ENCODE results near the gene PRKCQ.
"Not testable (repeated sequence)": the region's sequence is repeated elsewhere in the genome, so short reads cannot be mapped to it uniquely, and the experiment has no call there.

The PRKCQ gene

DNA sequence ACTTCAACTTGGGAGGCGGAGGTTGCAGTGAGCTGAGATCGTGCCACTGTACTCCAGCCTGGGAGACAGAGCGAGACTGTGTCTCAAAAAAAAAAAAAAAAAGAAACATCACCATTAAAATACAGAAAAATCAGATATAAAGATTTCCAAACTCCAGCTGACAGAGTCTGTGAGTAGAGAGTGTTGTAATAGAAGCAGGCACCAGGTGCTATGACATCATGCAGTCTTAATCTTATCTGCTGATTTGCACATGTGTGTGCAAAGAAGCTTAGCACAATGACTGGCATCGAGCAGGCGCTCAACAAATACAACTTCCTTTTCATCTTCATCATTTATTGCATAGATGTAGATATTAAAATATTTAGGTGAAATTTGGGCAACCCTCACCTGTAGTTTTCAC lies 92.2 kb downstream of the PRKCQ start:
- DNase-seq: no peak

DNA sequence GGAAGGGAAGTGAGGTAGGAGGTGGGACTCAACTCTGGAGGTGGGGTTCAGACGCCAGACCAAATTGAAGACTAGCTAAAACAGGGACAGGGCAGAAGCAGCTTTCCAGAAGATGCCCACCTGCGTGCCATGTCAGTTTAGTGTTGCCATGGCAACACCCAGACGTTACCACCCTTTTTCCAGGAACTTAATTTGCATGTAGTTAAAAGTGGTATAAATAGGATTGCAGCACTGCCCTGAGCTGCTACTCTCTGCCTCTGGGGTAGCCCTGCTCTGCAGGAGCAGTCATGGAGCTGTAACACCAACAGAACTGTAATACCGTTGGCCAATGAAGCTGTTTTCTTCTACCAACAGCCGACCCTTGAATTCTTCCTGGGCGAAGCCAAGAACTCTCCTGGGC lies 93.8 kb downstream of the PRKCQ start:
- no peak for DNase-seq

DNA sequence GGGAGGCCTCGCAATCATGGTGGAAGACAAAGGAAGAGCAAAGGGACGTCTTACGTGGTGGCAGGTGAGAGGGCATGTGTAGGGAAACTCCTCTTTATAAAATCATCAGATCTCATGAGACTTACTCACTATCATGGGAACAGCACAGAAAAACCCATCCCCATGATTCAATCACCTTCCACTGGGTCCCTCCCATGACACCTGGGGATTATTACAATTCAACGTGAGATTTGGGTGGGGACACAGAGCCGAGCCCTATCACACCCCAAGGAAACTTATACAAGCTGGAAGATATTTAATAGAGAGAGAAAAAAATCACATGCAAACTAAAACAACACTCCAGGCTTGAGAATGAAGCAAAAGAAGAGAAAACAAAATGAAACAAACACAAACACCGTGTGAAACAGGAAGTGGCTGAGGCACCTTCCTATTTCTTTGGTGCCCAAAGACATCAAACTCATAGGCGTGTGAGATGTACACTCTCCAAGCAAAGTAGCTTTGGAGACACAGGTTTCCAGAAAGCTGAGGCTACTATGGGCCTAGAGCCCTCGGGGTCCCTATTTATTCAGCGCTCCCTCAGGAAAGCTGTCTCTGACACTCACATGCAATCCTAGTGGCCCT lies 97.2 kb downstream of the PRKCQ start:
- no peak for DNase-seq

DNA sequence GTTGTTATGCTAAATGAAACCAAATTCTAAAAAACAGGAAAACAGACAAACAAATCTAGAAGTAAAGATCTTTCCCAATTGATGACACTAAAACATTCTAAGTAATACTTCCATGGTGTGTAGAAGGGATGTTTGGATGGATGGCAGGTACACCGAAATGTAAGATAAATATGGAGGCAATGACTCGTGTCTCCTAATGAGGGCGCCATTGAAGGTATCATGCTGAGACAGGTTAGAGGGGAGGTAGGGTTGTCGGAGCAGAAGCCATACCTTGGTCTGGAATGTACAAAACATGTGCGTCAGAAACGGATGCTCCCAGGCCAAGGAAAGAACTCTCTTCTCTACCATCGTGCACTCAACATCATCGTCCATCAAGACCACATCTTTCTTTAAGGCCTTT lies 101.4 kb downstream of the PRKCQ start:
- DNase-seq: no peak

DNA sequence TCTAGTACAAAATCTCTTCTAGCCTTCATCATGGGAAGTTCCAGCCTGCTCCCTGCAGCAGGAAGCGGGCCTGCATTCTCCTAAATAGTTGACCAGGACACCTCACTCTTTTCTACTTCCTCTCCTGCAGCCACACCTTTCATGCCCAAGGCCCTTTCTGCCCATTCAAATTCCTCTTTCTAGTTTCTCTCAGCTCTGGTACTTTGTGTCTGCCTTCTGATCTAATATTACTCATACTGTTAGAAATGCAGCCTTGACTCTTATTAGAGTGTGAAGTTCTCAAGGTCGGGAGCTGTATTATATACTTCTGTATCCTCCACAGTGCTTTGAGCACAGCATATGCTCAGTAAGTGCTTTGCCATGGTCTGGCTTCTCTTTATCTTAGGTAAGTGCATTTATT lies 103.1 kb downstream of the PRKCQ start:
- no peak for DNase-seq

DNA sequence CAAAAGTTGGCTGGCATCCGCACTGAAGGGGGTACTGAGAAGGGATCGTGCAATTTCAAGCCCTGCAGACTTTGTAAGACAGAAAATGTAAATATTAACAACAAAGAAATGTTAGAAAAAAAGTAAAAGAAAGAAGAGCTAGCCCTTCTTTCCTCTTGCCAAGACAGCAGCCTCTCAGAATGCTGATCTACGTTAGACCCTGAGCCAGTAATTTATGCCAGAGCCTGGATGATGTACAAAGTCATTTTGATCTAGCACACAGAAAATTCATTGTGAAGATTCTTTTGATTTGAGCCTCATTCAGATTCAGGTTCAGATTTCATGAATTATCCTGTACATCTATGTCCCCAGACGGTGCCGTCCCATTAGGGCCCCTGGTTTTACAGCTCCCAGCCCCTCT lies 105.2 kb downstream of the PRKCQ start:
- no peak for DNase-seq

DNA sequence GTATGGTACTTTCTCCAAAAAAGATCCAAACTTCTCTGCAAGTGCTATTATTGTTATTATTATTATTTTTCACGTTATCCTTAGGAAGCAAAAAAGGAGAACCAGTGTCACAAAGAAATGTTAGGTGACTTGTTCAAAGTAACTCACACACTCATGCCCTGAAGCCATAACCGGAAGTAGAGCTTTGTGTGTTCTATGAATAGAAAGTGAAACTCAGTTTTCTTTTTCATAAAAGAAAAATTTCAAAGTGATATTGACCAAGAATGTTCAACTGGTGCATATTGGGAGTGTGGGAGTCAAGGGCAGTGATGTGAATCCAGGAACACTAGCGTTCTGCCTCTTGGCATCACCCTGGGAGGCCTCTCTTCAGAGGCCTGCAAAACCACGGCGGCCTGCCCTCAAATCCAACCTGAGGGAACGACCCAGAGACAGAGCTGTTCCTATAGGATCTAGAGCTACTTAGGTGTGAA lies 106.1 kb downstream of the PRKCQ start:
- DNase-seq: no peak

DNA sequence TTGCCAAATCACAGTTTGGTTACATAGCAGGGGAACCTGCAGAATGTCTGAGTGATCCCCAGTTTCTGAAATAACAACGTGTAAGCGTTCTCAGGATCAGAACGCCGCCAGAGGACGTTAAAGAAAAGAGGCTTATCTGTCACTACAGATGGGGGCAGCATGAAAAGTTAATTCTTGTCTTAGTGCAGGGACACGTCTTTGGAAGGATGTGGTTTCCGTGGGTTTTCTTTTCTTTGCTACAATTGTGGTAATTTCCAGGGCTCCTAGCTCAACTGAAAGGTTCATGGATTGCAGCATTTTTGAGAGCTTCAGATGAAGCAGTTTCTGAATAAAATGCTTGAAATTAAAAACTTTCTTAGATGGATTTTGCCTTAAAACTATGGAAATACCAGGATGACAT lies 106.6 kb downstream of the PRKCQ start:
- DNase-seq: no peak

DNA sequence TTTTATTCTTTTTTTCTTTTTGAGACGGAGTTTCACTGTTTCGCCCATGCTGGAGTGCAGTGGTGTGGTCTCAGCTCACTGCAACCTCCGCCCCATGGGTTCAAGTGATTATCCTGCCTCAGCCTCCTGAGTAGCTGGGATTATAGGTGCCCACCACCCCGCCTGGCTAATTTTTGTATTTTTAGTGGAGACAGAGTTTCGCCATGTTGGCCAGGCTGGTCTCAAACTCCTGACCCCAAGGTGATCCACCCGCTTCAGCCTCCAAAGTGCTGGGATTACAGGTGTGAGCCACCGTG lies 107.4 kb downstream of the PRKCQ start:
- DNase-seq: not testable (repeated sequence)

DNA sequence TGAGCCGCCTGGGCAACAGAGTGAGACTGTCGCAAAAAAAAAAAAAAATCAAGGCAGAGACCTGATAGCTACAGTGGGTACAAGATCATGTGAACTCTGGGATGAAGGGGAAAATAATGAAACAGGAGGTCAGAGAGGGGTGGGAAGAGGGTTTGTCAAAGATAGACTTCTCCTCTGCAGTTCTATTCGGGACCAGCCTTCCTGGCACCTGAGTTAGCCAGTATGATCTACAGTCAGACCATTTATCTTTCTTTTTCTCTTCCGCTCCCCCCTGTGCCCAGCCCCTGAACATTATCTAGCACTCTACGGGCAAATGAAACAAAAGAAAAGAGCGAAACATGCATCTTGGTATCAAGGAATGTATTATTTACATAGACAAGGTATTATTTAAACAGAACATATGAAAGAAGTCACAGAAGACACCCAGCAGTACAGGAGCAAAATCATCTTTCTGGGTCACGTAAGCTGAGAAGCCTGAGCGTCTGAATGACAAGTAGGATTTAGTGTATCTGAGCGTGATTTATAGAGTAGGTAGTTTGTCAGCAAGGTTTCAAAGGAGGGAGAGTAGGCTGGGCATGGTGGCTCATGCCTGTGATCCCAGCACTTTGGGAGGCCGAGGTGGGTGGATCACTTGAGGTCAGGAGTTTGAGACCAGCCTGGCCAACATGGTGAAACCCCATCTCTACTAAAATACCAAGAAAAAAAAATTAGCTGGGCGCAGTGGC lies 109.0 kb downstream of the PRKCQ start:
- DNase-seq: no peak

DNA sequence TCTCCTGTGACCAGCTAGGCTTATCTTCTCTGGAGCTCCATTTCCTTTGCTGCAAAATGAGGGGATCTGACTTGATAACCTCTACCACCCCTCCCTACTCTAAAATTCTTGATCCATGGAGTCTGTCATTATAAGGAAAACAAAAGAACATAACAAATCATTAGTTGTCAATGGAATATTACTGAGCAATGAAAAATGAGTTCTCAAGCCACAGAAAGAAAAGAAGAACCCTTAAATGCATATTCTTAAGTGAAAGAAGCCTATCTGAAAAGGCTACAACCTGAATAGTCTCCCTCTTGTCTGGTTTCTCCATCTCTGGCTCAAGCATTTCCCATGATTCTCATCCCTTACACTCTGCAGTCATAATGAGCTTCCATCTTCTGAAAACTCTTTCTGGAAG lies 110.4 kb downstream of the PRKCQ start:
- DNase-seq: no peak

DNA sequence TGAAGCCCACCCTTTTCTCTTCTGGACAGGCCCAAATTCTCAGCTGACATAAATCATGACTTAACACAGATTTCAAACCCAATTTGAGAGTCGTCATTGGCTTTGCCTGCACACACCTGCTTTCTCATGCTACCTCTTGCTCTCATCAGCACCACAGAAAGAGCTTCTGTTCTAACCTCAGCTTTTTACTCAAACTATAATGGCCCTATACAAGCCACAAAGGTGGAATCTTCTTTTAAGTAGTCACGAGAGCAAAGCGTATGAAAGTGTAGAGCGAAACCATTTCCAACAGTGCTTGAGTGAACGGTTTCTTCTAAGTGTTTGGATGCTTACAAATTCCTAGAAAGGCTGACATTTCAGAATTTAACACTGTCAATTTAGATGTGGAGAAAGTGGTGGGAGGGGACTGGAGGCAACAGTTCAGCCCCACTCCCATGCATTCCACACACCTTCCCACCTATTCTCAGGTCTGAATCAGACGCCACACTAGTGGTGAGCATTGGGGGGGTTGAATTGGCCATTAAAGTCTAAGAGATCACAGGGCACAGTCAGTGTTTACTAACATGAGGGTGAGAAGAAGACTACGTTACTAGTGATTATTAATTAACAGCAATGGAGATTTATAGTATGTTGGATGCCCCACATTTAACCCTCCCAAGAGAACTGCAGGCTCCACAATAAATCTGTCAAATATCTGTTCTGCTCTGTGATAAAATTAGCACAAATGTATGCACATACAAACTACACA lies 114.0 kb downstream of the PRKCQ start:
- DNase-seq: peak in 1 of 3 experiments; percentile 2

DNA sequence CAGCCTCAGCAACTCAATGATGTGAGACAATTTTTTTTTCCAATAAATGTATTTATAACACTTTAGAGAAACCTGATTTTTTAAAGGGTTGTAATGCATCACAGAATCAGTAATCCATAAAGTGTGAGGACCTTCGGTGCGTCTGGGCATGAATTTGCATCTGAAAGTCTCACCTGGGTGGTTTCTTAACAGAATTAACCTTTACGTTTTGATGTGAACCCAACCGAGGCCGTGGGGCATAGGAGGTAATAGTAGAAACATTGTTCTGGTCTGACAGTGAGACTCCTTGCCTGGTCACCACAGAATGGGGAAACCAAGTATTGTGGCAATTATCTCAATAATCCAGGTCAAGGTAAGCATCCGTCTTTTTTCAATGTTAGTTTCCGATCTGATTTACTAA lies 114.6 kb downstream of the PRKCQ start:
- DNase-seq: no peak

DNA sequence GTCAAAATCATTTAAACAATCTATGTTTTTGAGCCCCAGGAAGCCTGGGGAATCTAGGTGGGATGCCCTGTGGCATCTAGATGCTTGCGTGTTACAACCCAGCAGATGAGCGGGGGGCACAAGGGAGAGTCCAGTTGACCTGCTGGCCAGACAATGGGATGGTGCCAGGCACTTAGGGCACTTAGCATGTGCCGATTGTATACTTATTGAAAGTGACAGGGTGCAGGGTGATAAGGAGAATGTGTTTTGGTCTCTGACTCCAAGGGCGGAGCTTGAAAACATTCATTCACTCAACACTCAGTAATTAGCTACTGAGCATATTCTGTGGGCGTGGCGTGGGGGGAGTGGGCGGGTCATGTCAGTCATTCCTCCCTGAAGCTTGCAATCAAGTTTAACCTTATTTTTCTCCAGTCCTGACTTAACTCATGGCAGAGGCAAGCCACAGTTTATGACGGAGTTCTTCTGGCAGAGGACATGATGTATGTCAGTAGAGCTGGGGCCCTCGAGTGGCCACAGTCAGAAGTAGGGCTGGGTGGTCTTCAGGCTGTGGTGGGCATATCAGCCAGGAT lies 115.1 kb downstream of the PRKCQ start:
- no peak for DNase-seq

DNA sequence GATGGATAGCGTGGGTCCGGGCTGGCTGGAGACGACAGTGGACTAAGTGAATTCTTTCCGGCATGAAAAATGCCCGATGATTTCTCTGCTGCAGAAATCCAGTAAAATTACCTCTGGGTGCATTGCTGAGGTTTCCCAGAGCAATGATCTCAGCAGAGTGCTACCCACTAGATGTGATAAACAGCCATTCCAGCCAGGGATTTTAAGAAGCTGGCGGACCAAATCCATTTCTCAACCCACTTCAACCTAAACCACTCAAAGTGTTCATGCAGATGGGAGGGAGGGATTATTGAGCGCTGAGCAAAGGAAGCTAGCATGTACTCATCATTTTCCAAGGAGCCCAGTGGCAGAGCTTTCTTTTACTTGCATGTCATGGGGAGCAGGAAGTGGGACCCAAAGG lies 116.7 kb downstream of the PRKCQ start:
- peak in 1 of 3 experiments; percentile 7 for DNase-seq

DNA sequence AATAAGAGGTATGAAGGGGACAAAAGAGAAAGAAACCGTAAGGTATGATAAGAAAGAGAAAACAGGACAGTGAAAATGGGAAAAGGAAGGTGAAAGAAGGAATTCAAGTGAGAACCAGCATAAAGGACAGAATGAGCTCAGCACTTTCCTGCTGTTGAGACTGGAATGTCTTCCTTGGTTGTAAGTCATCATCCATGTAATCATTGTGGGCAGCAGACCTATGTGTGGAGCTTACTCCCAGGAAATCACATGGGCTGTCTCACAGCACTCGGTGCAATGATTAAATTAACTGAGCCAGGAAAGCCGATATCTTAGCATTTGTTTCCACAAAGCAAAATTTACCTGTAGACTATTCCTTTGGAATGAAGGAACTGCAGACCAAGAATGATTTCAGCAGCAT lies 118.1 kb downstream of the PRKCQ start:
- no peak for DNase-seq

DNA sequence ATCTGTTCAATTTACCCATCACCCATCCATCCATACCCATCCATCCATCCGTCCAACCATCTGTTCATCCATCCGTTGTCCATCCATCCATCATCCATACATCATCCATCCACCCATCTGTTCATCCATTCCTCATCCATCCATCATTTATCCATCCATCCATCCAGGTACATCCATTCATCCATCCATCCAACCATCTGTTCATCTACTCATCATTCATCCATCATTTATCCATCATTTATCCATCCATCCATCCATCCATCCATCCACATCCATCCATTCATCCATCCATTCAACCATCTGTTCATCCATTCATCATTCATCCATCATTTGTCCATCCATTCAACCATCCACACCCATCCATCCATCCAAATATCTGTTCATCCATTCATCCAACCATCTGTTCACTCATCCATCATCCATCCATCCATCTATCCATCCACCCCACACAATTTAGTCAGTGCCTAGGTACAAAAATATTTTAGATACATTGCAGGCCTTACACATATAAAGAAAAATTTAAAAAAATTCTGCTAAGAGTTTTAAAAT lies 119.1 kb downstream of the PRKCQ start:
- no peak for DNase-seq

DNA sequence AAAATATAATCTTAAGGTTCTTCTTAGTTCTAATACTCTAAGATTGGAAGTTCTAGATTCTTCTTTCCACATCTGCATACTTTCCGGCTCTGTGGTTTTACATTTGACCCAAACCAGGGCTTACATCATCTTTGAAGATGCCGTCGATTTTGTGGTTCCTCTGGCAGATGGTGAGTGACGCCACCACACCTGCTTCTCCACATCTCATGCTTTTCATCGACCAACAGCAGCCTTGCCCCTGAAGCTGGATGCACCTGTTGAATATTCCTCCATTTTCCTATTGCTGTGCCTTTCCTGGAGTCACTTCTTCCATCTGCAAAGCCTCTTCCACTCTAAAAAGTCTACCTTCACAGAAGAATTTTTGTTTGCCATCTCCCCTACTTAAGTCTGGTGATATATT lies 121.3 kb downstream of the PRKCQ start:
- no peak for DNase-seq

DNA sequence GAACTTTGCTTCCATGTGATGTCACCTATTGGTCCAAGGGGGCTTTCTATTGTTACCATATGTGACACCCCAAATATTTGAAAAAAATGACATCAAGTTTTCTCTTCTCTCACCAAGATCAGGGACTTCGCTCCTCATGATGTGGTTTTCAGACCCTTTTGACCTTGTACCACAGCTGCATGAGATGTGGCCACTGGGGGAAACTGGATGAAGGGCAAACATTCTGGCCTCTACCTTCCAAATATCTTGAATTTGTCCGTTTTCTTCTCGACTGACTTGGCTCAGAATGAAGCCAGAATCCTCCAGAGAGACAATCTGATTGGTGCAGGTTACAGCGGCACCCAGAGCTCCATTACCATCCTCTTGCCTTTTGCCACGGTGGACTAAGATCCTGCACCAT lies 122.7 kb downstream of the PRKCQ start:
- DNase-seq: no peak

DNA sequence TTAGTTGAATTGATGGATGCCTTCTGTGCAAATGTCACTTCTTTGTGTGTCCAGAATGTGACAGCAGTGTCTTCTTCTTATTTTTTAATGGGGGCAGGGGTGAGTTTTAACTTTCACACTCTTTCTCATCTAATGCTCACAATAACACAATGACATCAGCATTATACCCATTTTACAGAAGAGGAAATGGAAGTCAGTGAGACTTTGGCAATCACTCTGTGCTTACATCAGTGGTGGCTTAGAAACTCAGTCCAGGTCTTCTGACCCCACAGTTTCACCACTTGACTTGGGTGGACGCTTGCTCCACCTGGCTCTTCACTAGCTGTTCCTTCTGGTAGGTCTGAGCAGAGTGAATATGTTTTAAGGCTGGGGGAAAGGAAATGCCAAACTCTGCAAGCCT lies 124.0 kb downstream of the PRKCQ start:
- DNase-seq: no peak

DNA sequence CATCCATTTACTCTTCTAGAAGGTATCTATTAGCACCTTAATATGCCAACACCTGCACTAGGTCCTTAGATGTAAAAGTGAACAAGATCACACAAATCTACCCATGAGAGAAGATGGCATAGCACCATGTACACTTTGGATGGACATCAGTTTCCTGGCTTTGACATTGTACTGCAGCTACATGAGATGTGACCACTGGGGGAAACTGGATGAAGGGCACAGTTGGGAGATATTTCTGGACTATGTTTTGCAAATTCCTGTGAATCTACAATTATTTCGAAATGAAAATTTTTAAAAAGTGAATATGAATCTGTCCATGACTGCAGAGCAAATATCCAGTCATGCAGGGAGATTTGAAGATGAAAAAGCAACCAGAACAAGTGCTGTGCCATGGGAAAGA lies 124.5 kb downstream of the PRKCQ start:
- DNase-seq: no peak

DNA sequence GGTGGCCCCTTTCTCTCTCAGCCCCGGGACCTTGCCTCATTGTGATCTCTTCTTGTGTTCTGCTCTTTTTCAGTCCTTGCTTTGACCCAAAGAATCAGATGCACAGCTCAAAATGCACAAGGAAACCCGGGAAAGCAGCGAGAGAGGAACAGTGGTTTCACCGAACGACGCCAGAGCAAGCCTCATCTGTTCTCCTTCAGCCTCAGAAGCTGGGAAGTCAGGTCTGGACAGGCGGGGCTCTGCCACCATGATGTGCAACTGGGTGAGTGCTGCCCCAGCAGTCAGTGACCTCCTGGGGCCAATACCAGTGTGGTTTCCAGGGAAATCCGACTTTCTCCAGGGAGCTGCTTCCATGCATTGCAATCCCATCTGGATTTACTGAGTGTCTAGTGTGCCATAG lies 133.4 kb downstream of the PRKCQ start:
- no peak for DNase-seq

DNA sequence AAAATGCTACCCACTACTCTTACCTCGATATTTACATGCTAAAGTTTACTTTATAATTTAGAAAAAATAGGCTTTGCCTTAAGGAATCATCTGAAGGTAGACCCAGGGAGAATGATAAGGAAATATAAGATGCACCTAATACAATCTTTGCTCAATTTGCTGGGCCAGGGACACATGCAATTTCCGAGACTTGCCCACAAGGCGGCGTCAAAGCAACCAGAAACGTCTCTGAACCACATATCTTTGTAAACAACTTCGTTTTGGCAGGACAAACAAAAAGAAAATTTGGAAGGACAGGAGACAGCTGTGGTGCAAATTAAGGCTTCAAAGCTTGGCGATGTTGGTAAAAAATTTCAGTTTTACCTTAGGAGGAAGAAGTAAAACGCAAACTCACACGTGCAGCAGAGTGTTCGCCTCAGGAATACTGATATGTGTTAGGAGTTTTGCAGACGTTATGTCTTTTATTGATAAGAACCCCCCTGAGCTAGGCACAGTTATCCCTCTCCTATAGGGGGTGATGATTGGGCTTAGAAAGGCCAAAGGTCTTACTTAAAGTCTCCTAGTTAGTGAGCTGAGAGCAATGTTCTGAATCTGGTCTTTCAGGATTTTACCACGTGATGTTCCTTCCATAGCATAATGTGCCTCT lies 134.3 kb downstream of the PRKCQ start:
- DNase-seq: peak in 1 of 3 experiments; percentile 23
